SK-N-SH (cell line): Measurements from ENCODE around the gene RAPGEF1. TPM values are rescaled to one million over a fixed set of nuclear protein-coding genes. Genes with fewer than 3 reads are reported as not detected.

ENCODE experiments used
- CTCF ChIA-PET: fragments of 300-600, 350-600 bp; formaldehyde crosslinking; extraction: SDS; loops from one replicate; lab custom pipeline; 2021; lab: Yijun Ruan, JAX
- POLR2A ChIA-PET: fragments of 350-600 bp; sonication (Branson Sonifier 250); formaldehyde crosslinking; extraction: SDS; loops from one replicate; lab custom pipeline; 2020; ENCODE audit warnings: antibody characterized with exemption, inconsistent platforms; lab: Yijun Ruan, JAX
- DNase-seq: peaks from one replicate; pipeline ENCODE4 v3.0.0; 2012
- H2AFZ ChIP-seq: fragments of 200-600 bp; sonication (generic); 2 replicates; pipeline ENCODE4 v1.8.1; 2016; ENCODE audit warnings: antibody characterized with exemption, mild to moderate bottlenecking, low read depth
- H3F3A ChIP-seq: fragments of 200-600 bp; sonication (generic); replicated peaks from 2 replicates; pipeline ENCODE3; 2016; ENCODE audit warnings: antibody characterized with exemption, mild to moderate bottlenecking; ENCODE audit not compliant: insufficient read depth
- H3K27ac ChIP-seq, 2 experiments: fragments of 200-500 bp in 1 of 2; fragments of 200-600 bp in 1 of 2; sonication (Bioruptor generic) in 1 of 2; sonication (generic), shearing (Covaris generic) in 1 of 2; 2 replicates each; pipeline versions ENCODE4 v1.5.1 to v1.6.1; 2014 to 2016; ENCODE audit warnings: low read depth in 2 of 2, inconsistent platforms in 1 of 2, low read length in 1 of 2, mild to moderate bottlenecking in 1 of 2, mixed read lengths in 1 of 2
- H3K27me3 ChIP-seq: fragments of 200-600 bp; sonication (generic), shearing (Covaris generic); 2 replicates; pipeline ENCODE4 v1.6.1; 2016; ENCODE audit warnings: mixed run types; ENCODE audit not compliant: insufficient read depth
- H3K36me3 ChIP-seq, 2 experiments: fragments of 200-500 bp in 1 of 2; fragments of 200-600 bp in 1 of 2; sonication (Bioruptor generic) in 1 of 2; sonication (generic) in 1 of 2; replicated peaks in 1 of 2; 2 replicates each; pipeline versions ENCODE3 to v1.5.1; 2014 to 2016; ENCODE audit warnings: low read length in 1 of 2, mild to moderate bottlenecking in 1 of 2; ENCODE audit not compliant: insufficient read depth in 2 of 2, control insufficient read depth in 1 of 2
- H3K4me1 ChIP-seq, 2 experiments: fragments of 200-500 bp in 1 of 2; fragments of 200-600 bp in 1 of 2; sonication (Bioruptor generic) in 1 of 2; sonication (generic), shearing (Covaris generic) in 1 of 2; 2 replicates each; pipeline versions ENCODE4 v1.5.1 to v1.6.1; 2014 to 2016; ENCODE audit warnings: low read depth in 1 of 2, low read length in 1 of 2, mixed run types in 1 of 2; ENCODE audit not compliant: insufficient read depth in 2 of 2, control insufficient read depth in 1 of 2
- H3K4me2 ChIP-seq: fragments of 200-600 bp; sonication (generic), shearing (Covaris generic); 2 replicates; pipeline ENCODE4 v1.6.1; 2017; ENCODE audit warnings: mixed run types
- H3K4me3 ChIP-seq, 2 experiments: fragments of 200-500 bp in 1 of 2; fragments of 200-600 bp in 1 of 2; sonication (Bioruptor generic) in 1 of 2; sonication (generic), shearing (Covaris generic) in 1 of 2; 2 replicates each; pipeline versions ENCODE4 v1.5.1 to v1.8.1; 2014 to 2016; ENCODE audit warnings: low read depth in 2 of 2, inconsistent platforms in 1 of 2, low read length in 1 of 2, mild to moderate bottlenecking in 1 of 2, mixed read lengths in 1 of 2, moderate library complexity in 1 of 2
- H3K79me2 ChIP-seq: fragments of 200-600 bp; sonication (generic); 2 replicates; pipeline ENCODE4 v1.8.1; 2017; ENCODE audit warnings: mild to moderate bottlenecking; ENCODE audit not compliant: insufficient read depth
- H3K9ac ChIP-seq: fragments of 200-600 bp; sonication (generic); 2 replicates; pipeline ENCODE4 v1.6.1; 2017; ENCODE audit warnings: mixed run types
- H3K9me2 ChIP-seq: fragments of 200-600 bp; sonication (generic); 2 replicates; pipeline ENCODE4 v1.6.1; 2017; ENCODE audit warnings: mixed run types
- H3K9me3 ChIP-seq: fragments of 200-600 bp; sonication (generic); 2 replicates; pipeline ENCODE4 v1.6.1; 2017; ENCODE audit warnings: mixed run types, mild to moderate bottlenecking, moderate library complexity
- H4K20me1 ChIP-seq: fragments of 200-600 bp; sonication (generic); 2 replicates; pipeline ENCODE4 v1.6.1; 2017; ENCODE audit warnings: mild to moderate bottlenecking, mixed run types; ENCODE audit not compliant: insufficient read depth
- CHD2 ChIP-seq: fragments of 150-350 bp; IDR thresholded peaks from 2 replicates; pipeline ENCODE4 v1.6.1; 2018; ENCODE audit warnings: low read length; ENCODE audit not compliant: partially characterized antibody
- EP300 ChIP-seq, 2 experiments: IDR thresholded peaks; 2 replicates each; pipeline versions ENCODE4 v1.4.0 to v1.6.1; 2012; ENCODE audit warnings: borderline replicate concordance in 1 of 2, low read depth in 1 of 2, low read length in 1 of 2
- FOSL2 ChIP-seq: IDR thresholded peaks from 2 replicates; pipeline ENCODE4 v1.4.0; 2012; ENCODE audit warnings: low read depth, mild to moderate bottlenecking, moderate library complexity, borderline replicate concordance
- GATA2 ChIP-seq: sonication (generic); formaldehyde crosslinking; IDR thresholded peaks from 2 replicates; pipeline ENCODE4 v1.5.0; 2020; ENCODE audit warnings: mild to moderate bottlenecking, missing genetic modification reagents
- MEF2A ChIP-seq: IDR thresholded peaks from 2 replicates; pipeline ENCODE4 v1.4.0; 2012; ENCODE audit warnings: low read depth, borderline replicate concordance
- POLR2AphosphoS5 ChIP-seq: IDR thresholded peaks from 2 replicates; pipeline ENCODE4 v1.6.1; 2012; ENCODE audit warnings: low read depth, low read length
- RCOR1 ChIP-seq: fragments of 150-350 bp; IDR thresholded peaks from 2 replicates; pipeline ENCODE4 v1.6.1; 2017; ENCODE audit warnings: antibody characterized with exemption, low read length
- SIN3A ChIP-seq: IDR thresholded peaks from 2 replicates; pipeline ENCODE4 v1.6.1; 2012; ENCODE audit warnings: low read depth, mild to moderate bottlenecking, low read length, moderate library complexity, borderline replicate concordance
- TCF12 ChIP-seq: IDR thresholded peaks from 2 replicates; pipeline ENCODE4 v1.4.0; 2012
- TEAD4 ChIP-seq: IDR thresholded peaks from 2 replicates; pipeline ENCODE4 v1.4.0; 2012; ENCODE audit warnings: mild to moderate bottlenecking, borderline replicate concordance; ENCODE audit not compliant: insufficient read depth
- YY1 ChIP-seq: IDR thresholded peaks from 2 replicates; pipeline ENCODE4 v1.4.0; 2012; ENCODE audit warnings: low read depth, mild to moderate bottlenecking
- WGBS: methylation state at CpG from one replicate; pipeline ENCODE4 v1.1.6; 2017; ENCODE audit warnings: low lambda C conversion rate; 5-methylcytosine and 5-hydroxymethylcytosine counted together
- polyA plus RNA-seq, 3 experiments: library from polyadenylated mRNA; depleted of rRNA; stranded (reverse); fragments of >200 nt; gene quantifications; 2 replicates each; pipeline ENCODE4 v1.2.3, GENCODE V29; 2012
- TF ChIP-seq, protein P1 (sequence below): IDR thresholded peaks from 2 replicates; pipeline ENCODE4 v1.4.0; 2012; ENCODE audit warnings: low read depth
- TF ChIP-seq, protein P2 (sequence below): IDR thresholded peaks from 2 replicates; pipeline ENCODE4 v1.6.1; 2012; ENCODE audit warnings: mild to moderate bottlenecking, low read depth, low read length, moderate library complexity
- TF ChIP-seq, protein P3 (sequence below): IDR thresholded peaks from 2 replicates; pipeline ENCODE4 v1.4.0; 2012; ENCODE audit warnings: low read depth, borderline replicate concordance
- TF ChIP-seq, protein P4 (sequence below): IDR thresholded peaks from 2 replicates; pipeline ENCODE4 v1.4.0; 2012; ENCODE audit warnings: low read depth, borderline replicate concordance
- TF ChIP-seq, protein P5 (sequence below): fragments of 150-350 bp; IDR thresholded peaks from 2 replicates; pipeline ENCODE4 v1.6.1; 2016; ENCODE audit warnings: mild to moderate bottlenecking, low read depth, low read length

RAPGEF1 gene
- polyA plus RNA-seq, 1 of the 3 experiments (the other 2 are of a cell fraction) = 26.2 TPM

DNA sequence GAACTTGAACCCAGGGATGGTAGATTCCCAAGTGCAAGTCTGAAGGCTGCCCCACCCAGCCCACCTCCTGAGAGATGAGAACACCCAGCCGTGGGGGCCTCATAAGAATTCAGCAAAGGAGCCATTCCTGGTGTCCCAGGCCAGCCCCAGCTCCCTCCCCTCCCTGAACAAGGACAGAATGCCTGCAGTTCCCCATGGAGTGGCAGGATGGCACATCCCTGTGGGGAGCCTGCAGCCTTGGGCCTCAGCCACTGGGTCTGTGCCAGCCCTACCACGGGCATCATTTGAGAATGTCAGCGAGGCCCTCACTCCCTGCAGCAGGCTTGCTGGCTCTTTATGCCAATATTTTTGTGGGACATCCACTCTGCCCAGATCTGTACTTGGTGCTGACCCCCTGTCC, 36.2 kb upstream of the RAPGEF1 start:
- H3K9me3 ChIP-seq = no peaks in the 10 kb centered on the region
- no peak for DNase-seq
- no peak overlapping the region for H3K9ac ChIP-seq
- no peaks in the 10 kb centered on the region for H3F3A ChIP-seq
- no peaks in the 10 kb centered on the region for H3K36me3 ChIP-seq
- CTCF ChIA-PET = interaction anchor here (1.0 kb wide), 1 partner anchor 10 kb away, joined by 3 read pairs; no protein-coding TSS in a partner anchor
- POLR2A ChIA-PET = no interaction called here
- no peak overlapping the region for H3K4me2 ChIP-seq
- no peaks in the 10 kb centered on the region; the same call in 1 of the 2 replicates for H4K20me1 ChIP-seq
- WGBS = 0% methylated on average over 2 of the region's 3 CpGs
- H3K9me2 ChIP-seq = no peaks in the 10 kb centered on the region
- no peak overlapping the region for H2AFZ ChIP-seq
- H3K27me3 ChIP-seq = no peaks in the 10 kb centered on the region
- TF ChIP-seq MEF2A (no peak), YY1 (no peak), TCF12 (no peak), GATA2 (CRISPR knock-in tag) (no peak), FOSL2 (no peak), EP300 (IDR thresholded peaks at IDR 0.05; ENCODE audit: borderline replicate concordance in 1 of 2, low read depth in 1 of 2, low read length in 1 of 2) (no peak), TEAD4 (no peak), POLR2AphosphoS5 (no peak), CHD2 (no peak), RCOR1 (no peak), SIN3A (no peak)
- TF ChIP-seq, protein P1, sequence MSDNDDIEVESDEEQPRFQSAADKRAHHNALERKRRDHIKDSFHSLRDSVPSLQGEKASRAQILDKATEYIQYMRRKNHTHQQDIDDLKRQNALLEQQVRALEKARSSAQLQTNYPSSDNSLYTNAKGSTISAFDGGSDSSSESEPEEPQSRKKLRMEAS = no peak
- TF ChIP-seq, protein P2, sequence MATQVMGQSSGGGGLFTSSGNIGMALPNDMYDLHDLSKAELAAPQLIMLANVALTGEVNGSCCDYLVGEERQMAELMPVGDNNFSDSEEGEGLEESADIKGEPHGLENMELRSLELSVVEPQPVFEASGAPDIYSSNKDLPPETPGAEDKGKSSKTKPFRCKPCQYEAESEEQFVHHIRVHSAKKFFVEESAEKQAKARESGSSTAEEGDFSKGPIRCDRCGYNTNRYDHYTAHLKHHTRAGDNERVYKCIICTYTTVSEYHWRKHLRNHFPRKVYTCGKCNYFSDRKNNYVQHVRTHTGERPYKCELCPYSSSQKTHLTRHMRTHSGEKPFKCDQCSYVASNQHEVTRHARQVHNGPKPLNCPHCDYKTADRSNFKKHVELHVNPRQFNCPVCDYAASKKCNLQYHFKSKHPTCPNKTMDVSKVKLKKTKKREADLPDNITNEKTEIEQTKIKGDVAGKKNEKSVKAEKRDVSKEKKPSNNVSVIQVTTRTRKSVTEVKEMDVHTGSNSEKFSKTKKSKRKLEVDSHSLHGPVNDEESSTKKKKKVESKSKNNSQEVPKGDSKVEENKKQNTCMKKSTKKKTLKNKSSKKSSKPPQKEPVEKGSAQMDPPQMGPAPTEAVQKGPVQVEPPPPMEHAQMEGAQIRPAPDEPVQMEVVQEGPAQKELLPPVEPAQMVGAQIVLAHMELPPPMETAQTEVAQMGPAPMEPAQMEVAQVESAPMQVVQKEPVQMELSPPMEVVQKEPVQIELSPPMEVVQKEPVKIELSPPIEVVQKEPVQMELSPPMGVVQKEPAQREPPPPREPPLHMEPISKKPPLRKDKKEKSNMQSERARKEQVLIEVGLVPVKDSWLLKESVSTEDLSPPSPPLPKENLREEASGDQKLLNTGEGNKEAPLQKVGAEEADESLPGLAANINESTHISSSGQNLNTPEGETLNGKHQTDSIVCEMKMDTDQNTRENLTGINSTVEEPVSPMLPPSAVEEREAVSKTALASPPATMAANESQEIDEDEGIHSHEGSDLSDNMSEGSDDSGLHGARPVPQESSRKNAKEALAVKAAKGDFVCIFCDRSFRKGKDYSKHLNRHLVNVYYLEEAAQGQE = no peak
- TF ChIP-seq, protein P3, sequence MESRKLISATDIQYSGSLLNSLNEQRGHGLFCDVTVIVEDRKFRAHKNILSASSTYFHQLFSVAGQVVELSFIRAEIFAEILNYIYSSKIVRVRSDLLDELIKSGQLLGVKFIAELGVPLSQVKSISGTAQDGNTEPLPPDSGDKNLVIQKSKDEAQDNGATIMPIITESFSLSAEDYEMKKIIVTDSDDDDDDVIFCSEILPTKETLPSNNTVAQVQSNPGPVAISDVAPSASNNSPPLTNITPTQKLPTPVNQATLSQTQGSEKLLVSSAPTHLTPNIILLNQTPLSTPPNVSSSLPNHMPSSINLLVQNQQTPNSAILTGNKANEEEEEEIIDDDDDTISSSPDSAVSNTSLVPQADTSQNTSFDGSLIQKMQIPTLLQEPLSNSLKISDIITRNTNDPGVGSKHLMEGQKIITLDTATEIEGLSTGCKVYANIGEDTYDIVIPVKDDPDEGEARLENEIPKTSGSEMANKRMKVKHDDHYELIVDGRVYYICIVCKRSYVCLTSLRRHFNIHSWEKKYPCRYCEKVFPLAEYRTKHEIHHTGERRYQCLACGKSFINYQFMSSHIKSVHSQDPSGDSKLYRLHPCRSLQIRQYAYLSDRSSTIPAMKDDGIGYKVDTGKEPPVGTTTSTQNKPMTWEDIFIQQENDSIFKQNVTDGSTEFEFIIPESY = no peak
- TF ChIP-seq, protein P4, sequence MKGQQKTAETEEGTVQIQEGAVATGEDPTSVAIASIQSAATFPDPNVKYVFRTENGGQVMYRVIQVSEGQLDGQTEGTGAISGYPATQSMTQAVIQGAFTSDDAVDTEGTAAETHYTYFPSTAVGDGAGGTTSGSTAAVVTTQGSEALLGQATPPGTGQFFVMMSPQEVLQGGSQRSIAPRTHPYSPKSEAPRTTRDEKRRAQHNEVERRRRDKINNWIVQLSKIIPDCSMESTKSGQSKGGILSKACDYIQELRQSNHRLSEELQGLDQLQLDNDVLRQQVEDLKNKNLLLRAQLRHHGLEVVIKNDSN = no peak
- TF ChIP-seq, protein P5, sequence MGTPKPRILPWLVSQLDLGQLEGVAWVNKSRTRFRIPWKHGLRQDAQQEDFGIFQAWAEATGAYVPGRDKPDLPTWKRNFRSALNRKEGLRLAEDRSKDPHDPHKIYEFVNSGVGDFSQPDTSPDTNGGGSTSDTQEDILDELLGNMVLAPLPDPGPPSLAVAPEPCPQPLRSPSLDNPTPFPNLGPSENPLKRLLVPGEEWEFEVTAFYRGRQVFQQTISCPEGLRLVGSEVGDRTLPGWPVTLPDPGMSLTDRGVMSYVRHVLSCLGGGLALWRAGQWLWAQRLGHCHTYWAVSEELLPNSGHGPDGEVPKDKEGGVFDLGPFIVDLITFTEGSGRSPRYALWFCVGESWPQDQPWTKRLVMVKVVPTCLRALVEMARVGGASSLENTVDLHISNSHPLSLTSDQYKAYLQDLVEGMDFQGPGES = no peak
- no peak overlapping the region for H3K27ac ChIP-seq
- no peaks in the 10 kb centered on the region for H3K4me1 ChIP-seq
- H3K4me3 ChIP-seq = no peak overlapping the region
- H3K79me2 ChIP-seq = no peaks in the 10 kb centered on the region
